GM11168 (cell line): Measurements from ENCODE around the gene BIRC5.

Experiments used
- in situ Hi-C: fragments of 300-500 bp; cut with MboI; formaldehyde crosslinking; loops from one replicate; pipeline ENCODE4 v1.12.0; 2022; ENCODE audit warnings: low sequenced_read_pairs; ENCODE audit not compliant: unreplicated experiment

Gene BIRC5

GRCh38 chr17:78269955-78270381, 55.9 kb downstream of the BIRC5 start:
- in situ Hi-C loops, result no loop called here

- in situ Hi-C loops, result no loop called here
Measured at GRCh38 chr17:78271419-78272170, 57.5 kb downstream of the BIRC5 start.

GRCh38 chr17:78272181-78272913, 58.3 kb downstream of the BIRC5 start:
- in situ Hi-C loops, result no loop called here

GRCh38 chr17:78272914-78273258, 58.8 kb downstream of the BIRC5 start:
- in situ Hi-C loops, result no loop called here

GRCh38 chr17:78273813-78274212, 59.8 kb downstream of the BIRC5 start:
- in situ Hi-C loops, result no loop called here
